GM20000 (cell line): ENCODE data around the gene HIPK2.

Experiments
- DNase-seq: peaks from one replicate; pipeline ENCODE4 v3.0.0; 2012; ENCODE audit warnings: low spot score
- CTCF ChIP-seq: IDR thresholded peaks from 2 replicates; pipeline ENCODE4 v1.5.1; 2012; ENCODE audit warnings: mild to moderate bottlenecking, control low read depth; ENCODE audit errors: extremely low read depth, missing control alignments

Gene HIPK2

GRCh38 chr7:139538881-139539635 is 238.7 kb downstream of the HIPK2 start:
- DNase-seq = no peak

DNA sequence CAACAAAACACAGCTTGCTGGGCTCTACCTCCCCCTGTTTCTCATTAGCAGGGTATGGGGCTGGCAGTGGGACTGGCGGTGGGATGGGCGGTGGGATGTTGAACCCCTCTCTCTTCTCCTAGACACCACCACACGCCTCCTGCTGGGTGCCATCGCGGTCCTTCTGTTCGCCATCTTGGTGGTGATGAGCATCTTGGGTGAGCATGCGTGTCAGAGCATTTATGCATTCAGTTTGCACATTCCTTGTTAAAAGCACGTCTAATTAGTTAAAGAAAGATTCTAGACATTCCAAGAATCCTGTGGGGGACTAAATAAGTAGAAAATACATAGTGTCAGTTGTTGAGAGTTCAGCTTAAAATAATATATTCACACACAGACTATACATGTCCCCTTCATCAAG is 241.6 kb downstream of the HIPK2 start:
- DNase-seq = no peak
- TF ChIP-seq CTCF = no peak

More at GRCh38 chr7:139538881-139539635, 238.7 kb downstream of the HIPK2 start:
- no peak for TF ChIP-seq CTCF

GRCh38 chr7:139534966-139535651 is 242.7 kb downstream of the HIPK2 start:
- DNase-seq = no peak
- TF ChIP-seq CTCF = no peak

- no peak for TF ChIP-seq CTCF
- DNase-seq = no peak
Observed at GRCh38 chr7:139534096-139534495, 243.7 kb downstream of the HIPK2 start.

- no peak for DNase-seq
- no peak for TF ChIP-seq CTCF
Observed at GRCh38 chr7:139532636-139533155, 245.1 kb downstream of the HIPK2 start.

DNA sequence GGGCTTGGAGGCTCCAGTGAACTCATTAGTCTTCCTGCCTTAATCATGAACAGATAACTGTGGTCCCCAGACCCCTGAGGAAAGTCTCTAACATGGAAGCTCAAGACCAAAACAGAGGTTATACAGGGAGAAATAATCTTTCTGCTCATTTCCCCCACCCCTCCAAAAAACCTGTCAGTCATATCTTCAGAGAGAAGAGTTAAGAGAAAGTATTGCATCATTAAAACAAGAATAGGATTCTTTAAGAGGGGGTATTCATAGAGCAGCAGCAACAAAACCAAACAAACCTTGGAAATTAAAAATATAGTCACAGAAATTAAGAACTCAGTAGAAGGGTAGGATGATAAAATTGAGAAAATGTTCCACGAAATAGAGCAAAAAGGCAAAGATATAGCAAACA is 246.7 kb downstream of the HIPK2 start:
- DNase-seq = no peak
- TF ChIP-seq CTCF = no peak
